Measurements from ENCODE around the gene ZNF277.
"Not testable (repeated sequence)": the region's sequence is repeated elsewhere in the genome, so short reads cannot be mapped to it uniquely, and the experiment has no call there.

Gene ZNF277

GRCh38 chr7:112212571-112212970 lies 6.1 kb downstream of the ZNF277 start:
- no peak for DNase-seq

- DNase-seq, result no peak
Measured at GRCh38 chr7:112213735-112214134, 7.2 kb downstream of the ZNF277 start.

- no peak for DNase-seq
Measured at GRCh38 chr7:112214268-112214667, 7.8 kb downstream of the ZNF277 start.

- DNase-seq, result no peak
Measured at GRCh38 chr7:112214883-112215282, 8.4 kb downstream of the ZNF277 start.

GRCh38 chr7:112215787-112216186 lies 9.3 kb downstream of the ZNF277 start:
- DNase-seq, result no peak

- no peak for DNase-seq
Measured at GRCh38 chr7:112220877-112221434, 14.5 kb downstream of the ZNF277 start.

GRCh38 chr7:112223310-112223709 lies 16.8 kb downstream of the ZNF277 start:
- DNase-seq, result no peak

GRCh38 chr7:112224186-112224585 lies 17.7 kb downstream of the ZNF277 start:
- no peak for DNase-seq

- DNase-seq, result no peak
Measured at GRCh38 chr7:112225006-112225405, 18.5 kb downstream of the ZNF277 start.

GRCh38 chr7:112226701-112227276 lies 20.3 kb downstream of the ZNF277 start:
- no peak for DNase-seq

- DNase-seq, result no peak
Measured at GRCh38 chr7:112228632-112229031, 22.1 kb downstream of the ZNF277 start.

GRCh38 chr7:112232212-112232978 lies 25.9 kb downstream of the ZNF277 start:
- DNase-seq, result no peak

- no peak for DNase-seq
Measured at GRCh38 chr7:112233048-112233697, 26.7 kb downstream of the ZNF277 start.

- DNase-seq, result no peak
Measured at GRCh38 chr7:112234147-112234546, 27.7 kb downstream of the ZNF277 start.

- DNase-seq, result no peak
Measured at GRCh38 chr7:112236597-112236996, 30.1 kb downstream of the ZNF277 start.

GRCh38 chr7:112238330-112238729 lies 31.8 kb downstream of the ZNF277 start:
- no peak for DNase-seq

- DNase-seq, result no peak
Measured at GRCh38 chr7:112238852-112239610, 32.5 kb downstream of the ZNF277 start.

GRCh38 chr7:112248598-112248997 lies 42.1 kb downstream of the ZNF277 start:
- DNase-seq, result no peak

GRCh38 chr7:112249967-112250366 lies 43.5 kb downstream of the ZNF277 start:
- not testable (repeated sequence) for DNase-seq

- DNase-seq, result no peak
Measured at GRCh38 chr7:112252141-112252540, 45.6 kb downstream of the ZNF277 start.

GRCh38 chr7:112252691-112253090 lies 46.2 kb downstream of the ZNF277 start:
- no peak for DNase-seq

GRCh38 chr7:112254156-112254555 lies 47.7 kb downstream of the ZNF277 start:
- no peak for DNase-seq

Measured in SHP77 (cell line).